Stimulated activated CD4-positive, alpha-beta T cell treated with anti-CD3 and anti-CD28 coated beads, Interleukin-15, amount 100 ng/mL, for 1 hour (primary cell): ENCODE data around the gene YIPF1.

Source experiments
- DNase-seq, 2 donors: peaks; one replicate each; pipeline ENCODE4 v3.0.0-alpha.2; 2020; ENCODE audit warnings: low read depth in 1 of 2, low spot score in 1 of 2

The YIPF1 gene

DNA sequence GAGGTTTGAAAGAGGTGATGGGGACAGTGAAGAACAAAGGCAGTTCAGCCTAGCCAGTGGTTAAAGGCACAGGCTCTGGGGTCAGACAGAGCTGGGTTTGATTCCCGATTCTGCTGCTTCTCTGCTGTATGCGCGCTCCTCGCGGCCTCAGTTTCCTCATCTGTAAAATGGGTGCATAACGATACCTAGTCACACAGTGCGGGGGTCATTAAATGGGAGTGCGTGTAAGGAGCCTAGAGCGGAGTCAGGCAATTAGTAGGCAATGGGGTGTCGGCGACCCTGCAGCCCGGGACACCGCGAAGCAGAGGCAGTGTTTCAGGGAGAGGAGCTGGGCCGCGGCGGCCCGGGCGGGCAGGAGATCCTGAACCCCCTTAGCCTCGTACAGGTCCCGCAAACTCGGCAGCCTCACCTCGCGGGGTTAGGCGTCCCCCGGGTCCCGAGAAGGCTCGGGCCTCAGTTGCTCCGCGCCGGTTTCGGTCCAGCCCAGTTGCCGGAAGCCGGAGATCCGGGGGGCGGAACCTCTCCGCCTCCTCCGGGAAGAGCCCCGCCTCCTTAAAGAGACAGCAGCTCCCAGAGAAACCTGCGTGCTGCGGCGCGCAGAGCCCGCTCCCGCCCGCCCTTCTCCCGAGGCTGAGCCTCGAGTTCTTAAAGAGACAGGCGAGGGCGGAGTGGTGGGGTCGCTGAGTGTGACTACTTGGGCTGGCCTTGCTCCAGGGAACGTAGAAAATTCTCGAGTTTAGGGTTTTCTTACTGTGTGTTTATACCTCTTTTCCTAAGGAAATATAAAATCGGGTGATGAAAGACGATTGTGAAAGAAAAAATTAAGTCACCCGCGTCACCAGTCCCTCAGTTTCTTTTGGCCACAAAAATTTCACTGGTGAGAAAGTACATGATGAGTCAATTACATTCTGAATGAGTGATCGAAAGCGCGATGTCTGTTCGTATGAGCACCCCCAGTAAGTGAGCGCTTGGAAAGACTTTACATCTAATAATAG lies at the start of gene YIPF1:
Gene YIPF1 (minus strand): TSS at position 494 of the 995 bp plus-strand sequence. CDS start 860 bp downstream, outside the sequence.
- DNase-seq = peak; percentile 76 to 78

DNA sequence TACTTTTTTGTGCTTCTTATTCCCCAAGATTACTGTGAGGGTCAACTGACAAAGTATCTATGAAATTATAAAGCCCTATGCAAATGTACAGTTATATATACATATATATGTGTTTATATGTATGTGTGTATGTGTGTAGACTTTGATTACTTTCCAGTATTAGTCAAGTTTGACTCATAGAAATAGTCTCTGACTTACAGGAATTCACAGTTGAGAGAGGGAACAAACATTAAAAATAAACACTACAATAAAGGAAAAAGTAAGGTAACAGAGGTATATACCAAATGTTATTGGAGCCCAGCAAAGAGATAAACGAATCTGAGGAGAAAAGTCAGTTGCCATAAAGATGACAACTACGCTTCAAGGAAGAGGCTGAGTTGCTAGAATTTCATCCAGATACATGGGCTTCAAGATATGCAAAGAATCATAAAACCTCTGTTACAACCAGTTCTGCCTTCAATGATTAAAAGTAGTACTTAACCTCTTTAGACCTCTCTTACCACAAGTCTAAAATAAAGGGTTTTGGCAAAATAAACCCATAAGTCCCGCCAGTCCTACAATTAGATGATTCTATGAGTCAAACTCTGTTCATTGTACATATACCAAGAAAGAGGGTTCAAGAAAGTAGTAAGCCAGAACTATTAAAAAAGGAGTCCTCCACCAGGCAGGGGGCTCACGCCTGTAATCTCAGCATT lies 48.7 kb upstream of the YIPF1 start:
- DNase-seq = no peak

DNA sequence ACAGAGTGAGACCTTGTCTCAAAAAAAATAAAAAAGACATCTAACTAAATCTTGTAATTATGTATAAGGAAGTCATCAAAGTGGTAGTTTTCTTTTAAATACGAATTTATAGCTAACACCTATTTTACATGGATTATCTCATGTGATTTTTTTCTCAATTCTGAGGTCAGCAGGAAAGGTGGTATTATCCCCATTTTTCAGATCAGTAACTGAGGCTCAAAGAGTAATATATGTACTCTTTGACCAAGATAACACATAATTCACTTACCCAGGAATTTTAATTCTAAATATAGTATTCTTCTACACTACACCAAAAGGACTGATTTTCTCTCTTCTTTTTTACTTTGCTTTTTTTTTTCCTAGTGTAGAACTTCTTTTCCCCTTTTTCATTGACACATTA lies 46.8 kb upstream of the YIPF1 start:
- no peak for DNase-seq

DNA sequence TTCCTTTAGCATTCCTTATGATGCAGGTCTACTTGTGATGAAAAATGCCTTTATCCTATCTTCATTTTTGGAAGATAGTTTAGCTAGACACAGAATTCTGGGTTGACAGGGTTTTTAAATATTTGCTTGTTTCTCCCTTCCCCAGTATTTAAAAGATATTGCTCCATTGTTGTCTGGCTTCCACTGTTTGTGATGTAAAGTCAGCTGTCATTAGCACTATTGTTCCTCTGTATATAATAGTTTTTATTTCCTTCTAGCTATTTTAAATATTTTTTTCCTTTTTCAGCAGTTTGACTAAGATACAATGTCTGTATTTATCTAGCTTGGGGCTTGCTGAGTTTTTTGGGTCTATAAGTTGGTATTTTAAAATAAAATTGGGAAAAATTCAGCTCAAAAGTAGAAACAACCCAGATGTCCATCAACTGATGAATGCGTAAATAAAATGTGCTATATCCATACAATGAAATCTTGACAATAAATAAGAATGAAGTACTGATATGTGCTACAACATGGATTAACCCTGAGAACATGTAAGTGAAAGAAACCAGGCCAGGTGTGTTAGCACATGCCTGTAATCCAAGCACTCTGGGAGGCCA lies 44.7 kb upstream of the YIPF1 start:
- DNase-seq = no peak

DNA sequence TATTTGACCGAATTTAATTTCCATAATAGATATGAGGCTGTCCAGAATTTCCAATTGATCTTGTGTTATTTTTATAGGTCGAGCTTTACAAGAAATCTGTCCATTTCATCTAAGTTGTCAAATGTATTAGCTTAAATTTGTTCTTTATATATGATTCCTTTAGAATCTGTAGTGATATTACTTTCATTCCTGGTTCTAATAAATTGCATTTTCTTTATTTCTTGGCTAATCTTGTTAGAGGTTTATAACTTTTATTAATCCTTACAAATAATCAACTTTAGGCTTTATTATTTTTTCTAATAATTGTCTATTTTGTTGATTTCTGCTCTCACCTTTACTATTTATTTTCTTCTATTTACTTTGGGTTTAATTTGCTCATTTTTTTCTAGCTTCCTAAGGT lies 41.9 kb upstream of the YIPF1 start:
- no peak for DNase-seq

DNA sequence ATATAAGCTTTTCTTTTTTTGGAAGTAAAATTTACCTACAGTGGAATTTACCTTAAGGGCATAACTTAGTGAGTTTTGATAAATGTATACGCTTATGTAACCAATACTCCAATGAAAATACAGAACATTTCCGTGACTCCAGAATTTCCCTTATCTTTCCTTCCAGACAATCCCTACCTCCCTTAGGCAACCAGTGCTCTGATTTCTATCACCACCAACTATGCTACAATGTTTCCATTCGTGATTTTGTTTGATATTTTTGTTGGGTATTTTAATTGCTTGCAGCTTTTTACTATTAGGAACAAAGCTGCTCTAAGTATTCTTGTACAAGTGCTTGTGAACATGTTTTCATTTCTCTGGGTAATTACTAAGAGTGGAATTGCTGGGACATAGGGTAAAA lies 41.3 kb upstream of the YIPF1 start:
- DNase-seq = no peak

DNA sequence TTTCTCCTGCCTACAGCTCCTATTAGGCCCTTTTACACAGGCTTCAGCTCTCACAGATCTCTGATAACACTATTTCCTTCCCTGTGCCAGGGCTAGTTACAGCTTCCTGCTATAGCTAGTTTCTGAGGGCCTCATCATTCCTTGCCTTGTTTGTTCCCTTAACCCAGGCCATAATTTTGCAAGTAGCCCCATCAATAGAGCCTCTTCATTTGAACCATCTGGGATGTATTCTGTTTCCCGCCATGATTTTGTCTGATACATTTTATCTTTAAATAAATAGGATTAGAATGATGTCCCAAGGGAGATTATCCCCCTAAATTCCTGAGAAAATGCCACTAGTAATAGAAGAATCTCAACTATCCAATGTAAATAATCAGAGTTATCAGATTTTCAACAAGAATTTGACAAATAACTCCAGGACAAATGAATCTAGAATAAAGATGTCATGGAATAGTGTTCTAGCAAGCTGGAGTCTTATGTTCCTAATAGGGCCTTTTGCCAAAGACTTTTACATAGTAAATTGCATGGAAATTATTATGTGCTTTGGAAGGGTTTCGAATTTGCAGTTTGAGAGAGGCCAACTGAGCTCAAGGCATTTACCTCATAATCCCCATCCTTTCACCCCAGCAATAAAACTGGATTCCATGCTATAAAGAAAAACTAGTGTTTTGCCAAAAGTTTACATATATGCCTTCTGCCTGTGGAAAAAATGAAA lies 39.8 kb upstream of the YIPF1 start:
- no peak for DNase-seq

DNA sequence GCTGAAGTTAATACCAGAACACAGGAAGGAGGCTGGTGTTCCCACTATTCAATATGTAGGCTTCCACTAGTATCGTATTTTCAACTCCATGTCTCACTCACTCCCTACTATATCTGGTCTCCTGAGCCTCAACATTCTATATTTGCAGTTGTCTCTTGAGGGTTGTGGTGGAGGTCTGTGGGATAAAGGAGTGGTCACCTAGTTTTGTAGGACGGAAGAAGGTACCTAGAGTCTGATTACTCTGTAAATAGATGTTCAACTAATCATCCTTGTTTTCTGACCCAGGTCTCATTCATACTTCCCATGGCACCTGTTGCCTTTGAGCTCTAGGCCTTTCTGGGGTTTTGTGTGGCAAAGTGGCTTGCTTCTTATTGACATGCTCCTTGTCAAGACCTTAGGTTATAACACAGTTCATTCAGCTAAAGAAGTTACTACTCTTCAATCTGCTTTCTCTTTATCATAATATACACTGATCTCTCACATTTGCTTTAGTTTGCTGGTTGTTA lies 37.8 kb upstream of the YIPF1 start:
- no peak for DNase-seq

DNA sequence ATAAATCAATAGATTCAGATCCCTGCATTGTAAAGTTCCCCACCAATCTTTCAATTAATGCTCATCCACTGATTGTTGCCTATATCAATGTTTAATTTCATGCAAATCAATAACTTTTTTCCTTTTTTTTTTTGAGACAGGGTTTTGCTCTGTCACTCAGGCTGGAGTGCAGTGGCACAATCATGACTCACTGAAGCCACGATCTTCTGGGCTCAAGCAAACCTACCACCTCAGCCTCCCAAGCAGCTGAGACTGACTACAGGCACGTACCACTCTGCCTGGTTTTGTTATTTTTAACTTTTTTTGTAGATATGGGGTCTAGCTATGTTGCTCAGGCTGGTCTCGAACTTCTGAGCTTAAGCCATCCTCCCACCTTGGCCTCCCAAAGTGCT lies 30.1 kb upstream of the YIPF1 start:
- DNase-seq = no peak

DNA sequence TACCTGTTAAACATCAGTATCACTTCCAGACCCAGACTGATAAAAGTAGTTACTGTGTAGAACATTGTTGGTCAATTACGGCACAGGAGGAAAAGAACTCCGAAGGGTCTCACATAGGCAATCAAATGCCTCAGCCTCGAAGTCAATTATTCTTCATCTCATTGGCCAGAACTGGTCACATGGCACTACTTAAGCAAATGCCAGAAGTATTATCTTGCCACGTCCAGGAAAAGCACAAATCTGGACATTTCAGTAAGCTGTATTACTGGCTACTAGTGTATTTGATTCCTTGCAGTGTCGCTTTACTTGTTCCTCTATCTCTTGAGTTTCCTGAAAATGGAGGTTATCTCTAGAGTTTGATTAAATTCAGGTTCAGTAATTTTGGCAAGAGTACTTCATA lies 28.7 kb upstream of the YIPF1 start:
- DNase-seq = no peak

DNA sequence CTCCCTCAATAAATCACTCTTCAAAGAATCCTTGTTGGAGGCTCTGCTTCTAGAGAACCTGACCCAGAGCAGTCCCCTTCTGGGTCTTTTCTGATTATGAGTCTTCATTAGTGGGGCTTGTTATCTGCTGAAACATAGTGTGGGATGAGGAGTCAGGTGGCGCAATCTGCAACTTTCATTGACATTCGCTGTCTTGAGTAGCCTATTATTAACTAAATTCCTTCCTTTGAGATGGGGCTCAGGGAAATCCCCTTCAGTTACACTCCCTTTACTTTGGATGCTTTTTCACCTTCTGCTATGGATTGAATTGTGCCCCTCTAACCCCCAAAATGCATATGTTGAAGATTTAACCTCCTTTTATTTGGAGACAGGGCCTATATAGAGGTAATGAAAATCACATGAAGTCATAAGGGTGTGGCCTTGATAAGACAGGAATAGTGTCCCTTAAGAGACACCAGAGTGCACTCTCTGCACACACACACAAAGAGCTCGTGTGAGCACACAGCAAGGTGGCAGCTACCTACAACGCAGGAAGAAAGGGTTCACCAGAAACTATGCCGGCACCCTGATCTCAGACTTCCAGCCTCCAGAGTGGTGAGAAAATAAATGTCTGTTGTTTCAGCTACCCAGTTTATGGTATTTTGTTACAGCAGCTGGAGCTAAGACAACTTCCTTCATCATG lies 23.9 kb upstream of the YIPF1 start:
- DNase-seq = no peak

DNA sequence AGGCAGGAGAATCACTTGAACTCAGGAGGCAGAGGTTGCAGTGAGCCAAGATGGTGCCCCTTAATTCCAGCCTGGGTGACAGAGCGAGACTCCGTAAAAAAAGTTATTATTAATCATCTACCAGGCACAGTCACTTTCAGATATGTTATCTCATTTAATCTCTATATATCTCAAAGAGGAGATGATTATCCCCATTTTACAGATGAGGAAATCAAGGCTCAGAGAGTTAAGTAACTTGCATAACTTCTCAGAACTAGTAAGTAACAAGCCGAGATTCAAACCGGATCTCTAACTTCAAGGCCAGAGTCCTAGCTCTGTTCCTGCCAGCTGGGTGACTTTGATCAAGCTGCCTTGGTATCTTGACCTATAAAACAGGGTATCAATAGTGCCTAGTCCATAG lies 21.8 kb upstream of the YIPF1 start:
- no peak for DNase-seq

DNA sequence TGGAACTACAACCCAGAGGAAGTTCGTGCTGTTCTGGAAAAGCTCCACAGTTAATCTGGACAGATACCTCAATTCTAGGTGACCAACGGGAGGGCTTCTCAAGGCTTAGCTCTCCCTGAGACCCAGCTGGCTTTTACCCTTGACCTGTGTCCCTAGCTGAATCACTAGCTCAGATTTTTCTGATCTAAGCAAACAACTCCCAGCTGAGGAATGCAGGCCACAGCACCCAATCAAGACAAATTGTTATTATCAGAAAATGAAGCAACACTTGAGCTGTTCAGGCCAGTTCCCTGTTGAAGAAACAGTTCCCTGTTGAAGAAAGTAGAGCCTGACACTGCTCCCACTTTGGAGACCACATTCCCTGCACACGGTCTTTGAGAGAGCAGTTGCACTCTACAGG lies 20.3 kb upstream of the YIPF1 start:
- no peak for DNase-seq

DNA sequence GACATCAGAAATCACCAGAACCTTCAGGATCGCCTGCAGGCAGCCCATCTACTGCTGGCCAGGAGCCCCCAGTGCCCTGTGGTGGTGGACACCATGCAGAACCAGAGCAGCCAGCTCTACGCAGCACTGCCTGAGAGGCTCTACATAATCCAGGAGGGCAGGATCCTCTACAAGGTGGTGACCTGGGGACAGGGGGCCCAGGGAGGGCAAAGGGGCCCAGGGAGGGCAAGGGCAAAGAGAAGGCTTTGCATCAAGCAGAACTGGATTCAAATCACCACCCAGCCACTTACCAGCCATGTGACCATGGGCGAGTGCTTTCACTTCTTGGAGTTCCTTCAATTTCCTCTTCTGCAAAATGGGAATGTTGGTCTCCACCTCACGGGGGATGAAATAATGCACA lies 16.5 kb upstream of the YIPF1 start:
- DNase-seq = no peak

DNA sequence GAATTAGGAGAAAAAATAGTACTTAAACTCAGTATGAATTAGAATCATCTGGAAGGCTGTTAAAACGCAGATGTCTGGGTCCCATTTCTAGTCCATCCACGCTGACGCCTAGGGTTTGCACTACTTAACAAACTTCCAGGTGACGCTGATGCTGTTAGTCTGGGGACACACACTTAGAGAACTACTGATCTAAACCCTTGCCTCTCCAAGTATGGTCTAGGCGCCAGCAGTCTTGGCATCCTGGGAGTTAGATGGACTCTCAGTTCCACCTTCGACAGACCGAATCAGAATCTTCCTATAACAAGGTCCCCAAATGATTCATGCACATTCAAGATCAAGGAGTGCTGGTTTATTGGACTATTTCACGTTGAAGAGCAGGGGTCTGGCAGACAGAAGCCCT lies 15.9 kb upstream of the YIPF1 start:
- no peak for DNase-seq

DNA sequence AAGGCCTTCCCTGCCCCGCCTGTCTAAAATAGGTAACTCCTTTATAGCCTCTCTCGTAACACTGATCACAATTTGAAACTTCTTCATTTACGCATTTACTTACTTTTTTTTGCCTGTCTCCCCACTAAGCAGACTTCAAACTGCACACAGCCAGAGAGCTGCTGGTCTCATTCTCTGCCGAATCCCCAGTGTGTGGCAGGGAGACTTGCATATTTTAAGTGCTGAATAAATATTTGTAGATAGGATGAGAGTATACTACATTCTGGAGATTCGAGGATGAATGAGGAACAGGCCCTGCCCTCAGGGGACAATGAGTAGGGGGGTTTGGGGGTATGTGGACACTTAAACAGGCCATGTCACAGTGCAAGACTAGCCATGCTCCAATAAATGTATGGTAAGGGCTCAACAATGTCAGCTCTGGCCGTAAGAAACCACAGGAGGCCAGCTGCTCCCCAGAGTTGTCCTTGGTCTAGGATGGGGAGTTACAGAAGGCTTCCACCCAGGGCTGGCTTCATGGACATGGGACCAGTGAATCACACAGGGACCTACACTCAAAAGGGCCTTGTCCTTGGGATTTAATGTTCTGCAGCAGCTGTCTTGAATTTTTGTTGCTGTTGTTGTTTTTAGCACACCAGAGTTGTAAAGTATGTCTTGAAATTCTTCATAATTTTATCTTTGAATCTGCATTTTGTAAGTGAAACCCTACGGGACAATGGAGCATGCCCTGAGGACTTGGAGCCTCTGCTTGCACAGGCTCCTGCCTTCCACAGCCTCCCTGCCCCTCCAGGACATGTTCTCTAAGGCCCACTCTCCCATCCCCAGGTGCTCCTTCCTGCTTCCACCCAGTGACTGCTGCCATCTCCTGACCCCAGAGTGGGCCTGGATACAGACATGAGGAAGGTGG lies 12.9 kb upstream of the YIPF1 start:
- DNase-seq = no peak

DNA sequence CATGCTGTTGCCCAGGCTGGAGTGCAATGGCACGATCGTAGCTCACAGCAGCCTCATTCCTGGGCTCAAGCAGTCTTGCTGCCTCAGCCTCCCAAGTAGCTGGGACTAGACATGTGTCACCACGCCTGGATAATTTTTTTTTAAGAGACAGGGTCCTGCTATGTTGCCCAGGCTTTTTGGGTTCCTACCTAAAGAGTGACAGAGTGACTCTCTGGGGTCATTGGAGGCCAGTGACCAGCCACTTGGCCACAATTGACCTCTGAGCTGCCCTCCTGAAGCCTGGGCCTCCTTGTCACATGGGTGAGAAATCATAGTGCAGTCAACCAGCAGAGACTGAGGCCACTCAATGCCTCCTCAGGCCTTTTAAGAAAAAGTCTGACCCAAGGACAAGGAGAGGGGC lies 10.1 kb upstream of the YIPF1 start:
- no peak for DNase-seq

DNA sequence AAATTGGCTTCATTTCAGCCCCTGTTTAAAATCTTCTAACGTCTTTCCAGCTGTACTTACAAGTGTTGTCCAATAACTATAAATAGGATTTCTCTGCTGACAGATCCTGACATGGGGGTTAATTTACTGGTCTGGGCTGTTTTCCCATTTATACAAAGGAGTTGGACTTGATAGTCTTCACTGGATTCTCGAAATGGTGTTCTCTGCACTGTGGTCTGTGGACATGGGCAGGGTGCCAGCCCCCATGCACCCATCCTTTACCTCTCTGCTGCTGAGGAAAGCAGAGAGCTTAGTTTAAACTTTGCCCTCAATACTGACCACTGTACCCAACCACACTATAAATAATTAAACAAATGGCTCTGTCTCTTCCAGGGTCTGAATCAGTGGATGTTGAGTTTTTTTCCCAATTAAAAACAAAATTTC lies 9.6 kb upstream of the YIPF1 start:
- no peak for DNase-seq

DNA sequence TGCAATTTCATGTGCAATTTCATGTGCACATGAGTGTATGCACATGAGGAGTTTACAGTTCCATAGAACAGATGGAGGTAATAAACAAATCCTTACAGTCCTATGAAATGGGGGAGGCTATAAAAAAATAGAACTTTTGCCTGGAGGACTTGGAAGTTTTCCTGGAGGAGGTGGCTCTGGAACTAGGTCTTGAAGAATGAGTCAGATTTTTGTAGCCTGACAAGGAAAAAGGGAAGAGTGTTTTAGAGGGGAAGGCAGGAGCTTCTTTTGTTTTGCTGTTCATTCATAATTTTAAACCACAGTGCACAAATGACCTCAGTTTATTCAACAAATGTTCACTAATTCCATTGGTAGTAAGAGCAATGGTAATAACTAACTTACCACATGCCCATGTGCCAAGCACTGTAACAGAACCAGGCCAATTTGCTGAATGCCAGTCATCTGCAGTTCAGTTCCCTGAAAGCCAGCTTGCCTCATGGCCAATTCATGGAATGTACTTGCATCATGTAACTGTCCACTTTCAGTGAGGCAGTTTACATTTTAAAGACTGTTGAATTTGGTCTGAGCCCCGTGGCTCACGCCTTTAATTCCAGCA lies 7.1 kb upstream of the YIPF1 start:
- DNase-seq = no peak
